HEK293T (cell line): ENCODE results near the gene WRAP73.

Experiments
- CTCF ChIA-PET: fragments of 350-600 bp; formaldehyde crosslinking; extraction: SDS; loops from one replicate; lab custom pipeline; 2021; ENCODE audit warnings: antibody characterized with exemption, inconsistent platforms; lab: Yijun Ruan, JAX
- POLR2A ChIA-PET: fragments of 350-600 bp; formaldehyde crosslinking; extraction: SDS; loops from one replicate; lab custom pipeline; 2020; ENCODE audit warnings: antibody characterized with exemption, inconsistent platforms; lab: Yijun Ruan, JAX
- DNase-seq: peaks from one replicate; pipeline ENCODE4 v3.0.0; 2012; ENCODE audit warnings: mixed read lengths; ENCODE audit errors: extremely low spot score
- ARNT ChIP-seq: fragments of 450-650 bp; IDR thresholded peaks from 2 replicates; pipeline ENCODE4 v1.6.1; 2017; ENCODE audit warnings: mild to moderate bottlenecking
- BHLHE40 ChIP-seq: fragments of 450-650 bp; IDR thresholded peaks from 2 replicates; pipeline ENCODE4 v1.6.1; 2016; ENCODE audit warnings: mild to moderate bottlenecking, moderate library complexity, borderline replicate concordance
- CTBP1 ChIP-seq: fragments of 450-650 bp; IDR thresholded peaks from 2 replicates; pipeline ENCODE4 v1.6.1; 2016; ENCODE audit warnings: borderline replicate concordance
- ELF4 ChIP-seq: fragments of 450-650 bp; IDR thresholded peaks from 2 replicates; pipeline ENCODE4 v1.6.1; 2017; ENCODE audit warnings: antibody characterized with exemption
- FOXA1 ChIP-seq: fragments of 450-650 bp; IDR thresholded peaks from 2 replicates; pipeline ENCODE4 v1.6.1; 2016; ENCODE audit warnings: mild to moderate bottlenecking
- FOXK2 ChIP-seq: fragments of 450-650 bp; IDR thresholded peaks from 2 replicates; pipeline ENCODE4 v1.6.1; 2016; ENCODE audit warnings: mild to moderate bottlenecking
- FOXM1 ChIP-seq: fragments of 450-650 bp; IDR thresholded peaks from 2 replicates; pipeline ENCODE4 v1.6.1; 2017; ENCODE audit warnings: mild to moderate bottlenecking, borderline replicate concordance
- HDGF ChIP-seq: fragments of 450-650 bp; IDR thresholded peaks from 2 replicates; pipeline ENCODE4 v1.6.1; 2017; ENCODE audit warnings: antibody characterized with exemption, borderline replicate concordance
- L3MBTL2 ChIP-seq: fragments of 450-650 bp; conservative IDR thresholded peaks from 2 replicates; pipeline ENCODE4 v1.6.1; 2016; ENCODE audit warnings: mild to moderate bottlenecking
- LEF1 ChIP-seq: fragments of 450-650 bp; IDR thresholded peaks from 2 replicates; pipeline ENCODE4 v1.6.1; 2017; ENCODE audit warnings: mild to moderate bottlenecking, borderline replicate concordance
- NFRKB ChIP-seq: fragments of 450-650 bp; IDR thresholded peaks from 2 replicates; pipeline ENCODE4 v1.6.1; 2016; ENCODE audit warnings: mild to moderate bottlenecking, moderate library complexity
- SP1 ChIP-seq: fragments of 450-650 bp; IDR thresholded peaks from 2 replicates; pipeline ENCODE4 v1.6.1; 2017
- SUZ12 ChIP-seq: fragments of 450-650 bp; IDR thresholded peaks from 2 replicates; pipeline ENCODE4 v1.6.1; 2016; ENCODE audit warnings: mild to moderate bottlenecking
- TARDBP ChIP-seq: fragments of 450-650 bp; IDR thresholded peaks from 2 replicates; pipeline ENCODE4 v1.6.1; 2016
- ZNF384 ChIP-seq: fragments of 450-650 bp; IDR thresholded peaks from 2 replicates; pipeline ENCODE4 v1.6.1; 2016
- TF ChIP-seq, protein P1 (sequence below): fragments of 450-650 bp; IDR thresholded peaks from 2 replicates; pipeline ENCODE4 v1.6.1; 2016

WRAP73 gene

DNA sequence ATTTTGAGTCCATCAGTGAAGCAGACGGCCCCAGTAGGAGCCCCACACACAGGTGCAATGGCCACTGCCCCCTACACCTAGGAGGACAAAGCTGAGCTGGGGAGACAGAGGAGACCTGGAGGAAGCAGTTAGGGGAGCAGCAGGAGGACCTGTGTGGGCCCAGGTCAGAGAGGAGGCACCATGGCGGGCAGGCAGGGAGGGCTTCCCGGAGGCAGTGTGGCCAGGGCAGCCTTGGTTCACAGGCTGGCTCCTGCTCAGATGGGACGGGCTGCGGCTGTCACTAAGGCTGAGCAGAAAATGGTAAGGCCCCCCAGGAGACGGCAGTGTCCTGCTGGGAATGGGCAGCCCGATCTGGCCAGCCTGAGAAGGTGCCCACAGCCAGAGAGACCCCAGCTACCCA is 54.0 kb downstream of the WRAP73 start:
- no peak for TF ChIP-seq TARDBP
- no peak for DNase-seq
- CTCF ChIA-PET, result no interaction called here
- POLR2A ChIA-PET, result no interaction called here

DNA sequence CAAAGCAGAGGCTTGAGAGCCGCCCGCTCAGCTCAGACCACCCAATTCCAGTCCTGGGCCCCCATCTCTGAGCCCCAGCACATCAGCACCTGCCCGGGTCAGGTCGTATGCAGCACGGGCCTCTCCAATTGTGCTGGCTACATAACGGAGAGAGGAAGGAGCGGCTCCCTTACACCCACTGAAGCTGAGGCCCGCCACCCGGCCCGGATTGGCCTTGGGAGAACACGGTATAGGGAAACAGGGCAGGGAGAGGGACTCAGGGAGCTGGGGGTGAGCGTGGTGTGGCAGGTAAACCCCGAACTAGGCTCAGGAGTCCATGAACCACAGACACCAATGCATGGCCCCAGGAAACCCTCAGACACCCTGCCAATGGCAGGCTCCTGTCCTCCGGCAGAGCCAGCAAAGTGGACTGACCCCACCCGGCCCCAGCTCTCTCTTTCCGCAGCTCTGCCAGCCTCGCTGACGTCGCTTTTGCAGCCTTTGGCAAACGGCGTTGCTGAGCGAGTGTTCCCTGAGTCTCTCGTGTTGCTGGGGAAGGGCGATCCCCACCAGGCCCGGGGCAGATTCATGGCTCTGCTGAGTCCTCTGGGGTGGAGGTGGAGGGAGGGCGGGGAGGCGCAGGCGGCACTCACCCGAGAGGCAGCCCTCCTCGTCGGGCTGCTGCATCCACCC is 55.1 kb downstream of the WRAP73 start:
- ChIA-PET POLR2A (no interaction called here), CTCF (no interaction called here)
- TF ChIP-seq SUZ12 (no peak), HDGF (no peak), SP1 (no peak), ZNF384 (no peak), BHLHE40 (no peak), FOXA1 (no peak), ELF4 (no peak), ARNT (no peak), NFRKB (no peak), CTBP1 (no peak), LEF1 (no peak), FOXK2 (no peak)
- TF ChIP-seq, protein P1, sequence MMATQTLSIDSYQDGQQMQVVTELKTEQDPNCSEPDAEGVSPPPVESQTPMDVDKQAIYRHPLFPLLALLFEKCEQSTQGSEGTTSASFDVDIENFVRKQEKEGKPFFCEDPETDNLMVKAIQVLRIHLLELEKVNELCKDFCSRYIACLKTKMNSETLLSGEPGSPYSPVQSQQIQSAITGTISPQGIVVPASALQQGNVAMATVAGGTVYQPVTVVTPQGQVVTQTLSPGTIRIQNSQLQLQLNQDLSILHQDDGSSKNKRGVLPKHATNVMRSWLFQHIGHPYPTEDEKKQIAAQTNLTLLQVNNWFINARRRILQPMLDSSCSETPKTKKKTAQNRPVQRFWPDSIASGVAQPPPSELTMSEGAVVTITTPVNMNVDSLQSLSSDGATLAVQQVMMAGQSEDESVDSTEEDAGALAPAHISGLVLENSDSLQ, result no peak
- no peak for DNase-seq

DNA sequence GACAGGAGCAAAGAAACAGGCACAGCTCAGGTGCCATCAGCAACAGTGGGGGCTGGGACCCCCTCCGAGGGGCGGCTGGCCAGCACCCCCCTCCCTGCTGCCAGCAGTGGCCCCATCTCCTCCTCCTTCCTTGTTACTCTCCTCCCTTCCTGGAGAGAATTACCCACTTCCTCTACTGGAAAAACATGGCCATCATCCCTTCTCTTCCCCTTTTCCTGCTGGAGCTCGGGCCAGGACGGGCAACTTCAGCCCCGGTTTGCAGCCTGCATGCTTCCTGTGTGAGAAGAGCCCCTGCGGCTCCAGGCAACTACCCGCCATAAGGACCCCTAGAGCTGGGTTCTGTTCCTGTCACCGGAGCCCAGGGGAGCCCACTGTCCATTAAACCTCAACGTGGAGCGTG is 56.2 kb downstream of the WRAP73 start:
- DNase-seq, result no peak

DNA sequence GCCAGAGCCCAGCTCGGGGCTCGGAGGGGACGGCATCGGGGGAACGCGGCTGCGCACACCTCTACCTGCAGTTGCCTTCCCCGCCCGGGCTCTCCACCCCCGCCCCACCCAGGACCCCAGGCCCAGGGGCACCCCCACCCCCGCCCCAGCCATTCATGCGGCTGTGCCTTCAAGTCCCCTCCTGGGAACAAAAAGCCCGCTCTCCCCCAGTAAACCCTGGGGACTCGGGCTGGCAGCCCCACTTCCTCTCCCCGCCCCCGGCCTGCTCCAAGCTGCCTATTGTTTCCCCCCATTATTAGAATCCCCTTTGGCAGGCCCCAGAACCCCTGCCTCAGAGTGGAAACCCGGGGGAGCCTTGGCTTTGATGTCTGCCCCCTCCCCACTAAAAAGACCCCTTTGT is 56.6 kb downstream of the WRAP73 start:
- CTCF ChIA-PET, result interaction anchor here (0.6 to 1.0 kb wide), 2 partner anchors 26 to 136 kb away, joined by 3 to 4 read pairs; no protein-coding TSS in a partner anchor
- no peak for DNase-seq
- TF ChIP-seq ZNF384 (no peak), HDGF (no peak), BHLHE40 (no peak), SUZ12 (no peak), FOXK2 (no peak), SP1 (no peak), TARDBP (no peak), ARNT (no peak), LEF1 (no peak), ELF4 (no peak), L3MBTL2 (no peak)
- TF ChIP-seq, protein P1, result no peak
- POLR2A ChIA-PET, result no interaction called here

More for the DNA sequence above, 56.2 kb downstream of the WRAP73 start:
- CTCF ChIA-PET, result interaction anchor here (0.6 kb wide), 1 partner anchor 136 kb away, joined by 3 read pairs; no protein-coding TSS in a partner anchor
- no peak for TF ChIP-seq L3MBTL2
- POLR2A ChIA-PET, result no interaction called here

DNA sequence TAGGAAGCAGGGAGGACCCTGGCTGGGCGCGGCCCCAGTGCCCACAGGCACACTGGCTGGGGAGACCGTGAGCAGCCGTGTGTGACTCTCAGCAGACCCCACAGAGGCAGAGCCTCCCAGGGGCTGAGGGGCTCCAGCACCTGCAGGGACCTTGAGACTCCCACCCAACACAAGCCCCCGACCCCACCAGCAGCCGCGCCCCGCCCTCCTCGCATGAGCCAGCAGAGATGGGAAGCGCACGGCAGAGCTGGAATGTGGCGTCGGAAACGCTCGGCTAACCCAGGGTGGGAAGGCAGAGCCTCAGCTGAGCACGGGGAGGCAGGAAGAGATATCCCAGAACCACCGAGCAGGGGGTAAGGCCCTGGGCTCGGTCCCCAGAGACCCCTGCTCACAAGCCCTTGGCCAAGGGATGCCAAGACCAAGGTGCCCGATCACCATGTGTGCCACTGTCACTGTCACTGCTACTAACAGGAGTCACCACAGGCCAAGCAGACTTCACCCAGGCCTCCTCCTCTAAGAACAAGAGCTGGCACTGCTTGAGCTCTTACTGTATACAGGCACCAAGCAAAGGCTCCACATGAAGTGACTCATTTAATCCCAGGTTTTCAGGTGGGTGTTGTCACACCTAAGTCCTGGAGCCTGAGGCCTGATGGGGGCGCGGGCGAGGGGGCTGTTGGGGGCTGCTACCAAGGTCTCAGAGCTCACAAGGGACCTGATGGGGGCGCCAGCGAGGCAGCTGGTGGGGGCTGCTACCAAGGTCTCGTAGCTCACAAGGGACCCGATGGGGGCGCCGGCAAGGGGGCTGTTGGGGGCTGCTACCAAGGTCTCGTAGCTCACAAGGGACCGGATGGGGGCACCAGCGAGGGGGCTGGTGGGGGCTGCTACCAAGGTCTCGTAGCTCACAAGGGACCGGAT is 58.7 kb downstream of the WRAP73 start:
- CTCF ChIA-PET, result interaction anchor here (0.8 to 1.0 kb wide), 3 partner anchors 24 to 28 kb away, joined by 3 to 6 read pairs (median 3); no protein-coding TSS in a partner anchor
- no peak for TF ChIP-seq L3MBTL2
- TF ChIP-seq SP1, result no peak
- no peak for TF ChIP-seq TARDBP
- no peak for TF ChIP-seq FOXK2
- POLR2A ChIA-PET, result no interaction called here
- no peak for DNase-seq

DNA sequence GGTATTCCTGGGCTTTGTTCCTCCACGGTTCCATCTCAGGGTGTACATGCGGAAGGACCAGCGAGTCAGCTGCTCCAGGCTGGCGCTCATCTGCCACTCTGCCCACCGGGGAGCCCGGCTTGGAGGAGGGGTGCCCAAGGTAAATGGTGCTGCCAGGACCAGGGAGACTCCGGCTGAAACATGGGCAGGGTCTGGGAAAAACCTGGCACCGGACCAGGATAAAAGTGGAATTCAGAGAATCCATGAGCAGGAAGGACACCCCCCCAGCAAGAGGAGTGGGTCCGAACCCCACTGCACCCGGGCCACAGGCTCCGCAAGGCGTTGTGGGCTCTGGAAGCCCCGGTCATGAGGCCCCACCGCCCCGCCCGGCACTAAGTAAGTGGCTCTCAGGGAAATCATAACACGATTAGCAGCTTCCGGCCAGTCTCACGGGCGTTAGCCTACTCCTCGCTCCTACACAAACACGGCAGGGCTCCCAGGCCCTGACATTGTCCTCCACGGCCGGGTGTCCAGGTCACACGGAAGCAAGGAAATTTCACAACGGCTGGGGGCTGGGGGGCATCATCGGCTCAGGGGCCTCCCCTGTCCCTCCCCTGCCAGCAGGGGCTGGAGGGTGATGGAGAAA is 59.7 kb downstream of the WRAP73 start:
- DNase-seq, result no peak
- ChIA-PET POLR2A (no interaction called here), CTCF (interaction anchor here (1.0 kb wide), 1 partner anchor 25 kb away, joined by 3 read pairs; no protein-coding TSS in a partner anchor)
- no peak for TF ChIP-seq FOXK2
- no peak for TF ChIP-seq ZNF384
- TF ChIP-seq, protein P1, result no peak
- TF ChIP-seq ELF4, result no peak
- no peak for TF ChIP-seq LEF1
- TF ChIP-seq L3MBTL2, result no peak
- no peak for TF ChIP-seq NFRKB
- no peak for TF ChIP-seq FOXM1
- TF ChIP-seq TARDBP, result no peak
- TF ChIP-seq HDGF, result no peak
- TF ChIP-seq ARNT, result no peak
- no peak for TF ChIP-seq CTBP1
- TF ChIP-seq FOXA1, result no peak
- TF ChIP-seq SUZ12, result no peak
- TF ChIP-seq SP1, result no peak
